Fibroblast of lung (primary cell): ENCODE results near the gene SYCP1. TPM values are rescaled to one million over a fixed set of nuclear protein-coding genes. Genes with fewer than 3 reads are reported as not detected.

Source experiments
- DNase-seq, 2 donors: peaks; one replicate each; pipeline versions ENCODE4 v3.0.0 to v3.0.0-alpha.2; 2010; ENCODE audit warnings: low read depth in 2 of 2
- H2AFZ ChIP-seq: 2 replicates; pipeline ENCODE4 v1.5.1; 2012; ENCODE audit warnings: low read length, control low read depth, inconsistent platforms
- H3K27ac ChIP-seq: 2 replicates; pipeline ENCODE4 v1.5.1; 2011; ENCODE audit warnings: low read length, control low read depth; ENCODE audit not compliant: insufficient read depth
- H3K27me3 ChIP-seq: 2 replicates; pipeline ENCODE4 v1.5.1; 2011; ENCODE audit warnings: mild to moderate bottlenecking, low read length; ENCODE audit not compliant: control insufficient read depth, insufficient read depth
- H3K36me3 ChIP-seq: 2 replicates; pipeline ENCODE4 v1.5.1; 2011; ENCODE audit warnings: low read length; ENCODE audit not compliant: control insufficient read depth, insufficient read depth
- H3K4me1 ChIP-seq: 2 replicates; pipeline ENCODE4 v1.5.1; 2011; ENCODE audit warnings: low read length; ENCODE audit not compliant: control insufficient read depth, insufficient read depth; ENCODE audit errors: extremely low read depth
- H3K4me2 ChIP-seq: 2 replicates; pipeline ENCODE4 v1.5.1; 2011; ENCODE audit warnings: low read length, control low read depth; ENCODE audit not compliant: insufficient read depth; ENCODE audit errors: extremely low read depth
- H3K4me3 ChIP-seq, 4 experiments: fragments of 200-600 bp in 1 of 4; sonication (generic) in 1 of 4; replicated peaks in 1 of 4; 2 replicates each; pipeline ENCODE4 v1.5.1; 2011 to 2016; ENCODE audit warnings: low read length in 4 of 4, low read depth in 3 of 4, mild to moderate bottlenecking in 3 of 4, control low read depth in 2 of 4, inconsistent platforms in 1 of 4, mixed read lengths in 1 of 4; ENCODE audit not compliant: insufficient read depth in 1 of 4; ENCODE audit errors: control extremely low read depth in 1 of 4
- H3K79me2 ChIP-seq: 2 replicates; pipeline ENCODE4 v1.5.1; 2012; ENCODE audit warnings: mild to moderate bottlenecking, low read length, inconsistent platforms; ENCODE audit not compliant: control insufficient read depth, insufficient read depth
- H3K9ac ChIP-seq: 2 replicates; pipeline ENCODE4 v1.5.1; 2011; ENCODE audit warnings: mild to moderate bottlenecking, low read length, control low read depth; ENCODE audit not compliant: insufficient read depth
- H3K9me3 ChIP-seq: 2 replicates; pipeline ENCODE4 v1.5.1; 2012; ENCODE audit warnings: low read depth, low read length; ENCODE audit not compliant: control insufficient read depth, insufficient read depth
- H4K20me1 ChIP-seq: 2 replicates; pipeline ENCODE4 v1.5.1; 2011; ENCODE audit warnings: low read length; ENCODE audit not compliant: control insufficient read depth, insufficient read depth; ENCODE audit errors: extremely low read depth
- CTCF ChIP-seq, 2 donors: IDR thresholded peaks in 1 of 2; conservative IDR thresholded peaks in 1 of 2; 1 replicate in 1 of 2; 2 replicates in 1 of 2; pipeline ENCODE4 v1.5.1; 2011 to 2012; ENCODE audit warnings: low read length in 2 of 2, control low read depth in 1 of 2, inconsistent platforms in 1 of 2, low read depth in 1 of 2, mild to moderate bottlenecking in 1 of 2
- EZH2 ChIP-seq: IDR thresholded peaks from 2 replicates; pipeline ENCODE4 v1.5.1; 2012; ENCODE audit warnings: low read length, control low read depth, mild to moderate bottlenecking; ENCODE audit errors: missing control alignments
- polyA plus RNA-seq, 2 donors: library from polyadenylated mRNA; depleted of rRNA in 1 of 2; stranded (reverse) in 1 of 2; unstranded in 1 of 2; fragments of >200 nt; gene quantifications; 2 replicates each; pipeline ENCODE4 v1.2.1, GENCODE V29; 2011 to 2012; ENCODE audit warnings: missing spikeins in 1 of 2
- total RNA-seq: library from RNA; depleted of rRNA; stranded (reverse); fragments of >200 nt; gene quantifications from 2 replicates; pipeline ENCODE4 v1.2.1, GENCODE V29; 2014

The SYCP1 gene
- total and polyA plus RNA-seq, 2 donors (not counting 1 experiment from before 2014, with no cell fraction given), result not detected

GRCh38 chr1:114959423-114959822 lies 104.8 kb downstream of the SYCP1 start:
- Histone ChIP-seq H3K9me3 (no peaks in the 10 kb centered on the region), H3K4me2 (no peak overlapping the region), H3K79me2 (no peaks in the 10 kb centered on the region), H3K4me1 (no peaks in the 10 kb centered on the region), H2AFZ (no peak overlapping the region), H3K36me3 (no peaks in the 10 kb centered on the region), H3K27me3 (peaks cover 2% of the 10 kb centered on the region), H3K4me3 (no peak overlapping the region), H3K27ac (no peak overlapping the region), H3K9ac (no peak overlapping the region), H4K20me1 (no peaks in the 10 kb centered on the region)
- TF ChIP-seq CTCF (conservative IDR thresholded peaks at IDR 0.05 in 1 of 2, IDR thresholded peaks at IDR 0.05 in 1 of 2; ENCODE audit: low read depth in 1 of 2, low read length in 2 of 2), result no peak
- no peak for TF ChIP-seq EZH2
- DNase-seq, result no peak

- TF ChIP-seq EZH2 (no peak), CTCF (conservative IDR thresholded peaks at IDR 0.05 in 1 of 2, IDR thresholded peaks at IDR 0.05 in 1 of 2; ENCODE audit: low read depth in 1 of 2, low read length in 2 of 2) (no peak)
Measured at GRCh38 chr1:114976891-114977290, 122.2 kb downstream of the SYCP1 start.

GRCh38 chr1:114979278-114979891 lies 124.7 kb downstream of the SYCP1 start:
- Histone ChIP-seq H2AFZ (no peak overlapping the region), H3K36me3 (no peaks in the 10 kb centered on the region), H3K4me3 (no peak overlapping the region), H3K9me3 (no peaks in the 10 kb centered on the region), H3K9ac (no peak overlapping the region), H3K4me2 (no peak overlapping the region), H3K79me2 (no peaks in the 10 kb centered on the region), H3K27ac (no peak overlapping the region), H4K20me1 (no peaks in the 10 kb centered on the region), H3K27me3 (no peaks in the 10 kb centered on the region), H3K4me1 (no peaks in the 10 kb centered on the region)
- DNase-seq, result peak; percentile 35 to 59
- TF ChIP-seq EZH2 (no peak), CTCF (conservative IDR thresholded peaks at IDR 0.05 in 1 of 2, IDR thresholded peaks at IDR 0.05 in 1 of 2; ENCODE audit: low read depth in 1 of 2, low read length in 2 of 2) (peak; percentile 73 to 76)

More at GRCh38 chr1:114976891-114977290, 122.2 kb downstream of the SYCP1 start:
- Histone ChIP-seq H3K79me2 (no peaks in the 10 kb centered on the region), H4K20me1 (no peaks in the 10 kb centered on the region), H3K9ac (no peak overlapping the region), H3K27me3 (no peaks in the 10 kb centered on the region), H3K36me3 (no peaks in the 10 kb centered on the region), H3K9me3 (no peaks in the 10 kb centered on the region), H3K4me1 (no peaks in the 10 kb centered on the region), H3K4me3 (no peak overlapping the region), H2AFZ (no peak overlapping the region), H3K27ac (no peak overlapping the region), H3K4me2 (no peak overlapping the region)
- no peak for DNase-seq
